ENCODE data around the gene MAP4K4. TPM values are rescaled to one million over a fixed set of nuclear protein-coding genes. Genes with fewer than 3 reads are reported as not detected.

The MAP4K4 gene
- polyA plus RNA-seq, 3 donors, result 5.3 to 66.9 (median 8.7) TPM

DNA sequence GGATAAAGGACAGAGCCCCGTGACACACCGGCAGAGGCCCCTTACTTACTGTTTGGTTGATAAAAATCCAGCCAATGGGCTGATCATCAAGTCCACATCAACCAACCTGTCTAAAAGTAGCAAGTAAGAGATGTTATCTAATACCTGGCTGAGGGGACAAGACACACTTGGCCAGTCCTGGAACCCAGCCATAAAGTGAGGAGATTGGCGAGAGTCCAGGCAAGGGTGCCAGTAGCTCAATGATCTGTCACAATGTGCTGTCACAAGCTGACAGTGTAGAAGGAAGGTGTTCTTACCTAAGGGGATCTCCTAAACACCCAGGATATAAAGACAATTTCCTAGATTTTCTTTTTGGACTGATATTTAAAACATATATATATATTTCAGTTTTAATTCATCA, 232.5 kb downstream of the MAP4K4 start:
- intact Hi-C loops (cut with micrococcal nuclease), result no loop called here

DNA sequence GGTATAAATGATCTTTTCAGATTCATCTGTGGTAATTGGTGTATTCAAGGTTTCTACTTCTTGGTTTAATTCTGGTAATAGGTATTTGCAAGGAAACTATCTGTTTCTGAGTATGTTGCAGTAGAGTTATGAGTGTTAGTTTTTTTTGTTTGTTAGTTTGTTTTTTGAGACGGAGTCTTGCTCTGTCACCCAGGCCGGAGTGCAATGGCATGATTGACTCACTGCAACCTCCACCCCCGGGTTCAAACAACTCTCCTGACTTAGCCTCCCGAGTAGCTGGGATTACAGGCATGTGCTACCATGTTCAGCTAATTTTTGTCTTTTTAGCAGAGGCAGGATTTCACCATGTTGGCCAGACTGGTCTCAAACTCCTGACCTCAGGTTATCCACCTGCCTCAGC, 233.3 kb downstream of the MAP4K4 start:
- WGBS (ENCODE audit: insufficient coverage), result 93% methylated on average over 4 of the region's 4 CpGs
- peaks cover 0 to 6% of the 10 kb centered on the region in 2 donors for H3K36me3 Mint-ChIP-seq
- TF ChIP-seq, protein P1, sequence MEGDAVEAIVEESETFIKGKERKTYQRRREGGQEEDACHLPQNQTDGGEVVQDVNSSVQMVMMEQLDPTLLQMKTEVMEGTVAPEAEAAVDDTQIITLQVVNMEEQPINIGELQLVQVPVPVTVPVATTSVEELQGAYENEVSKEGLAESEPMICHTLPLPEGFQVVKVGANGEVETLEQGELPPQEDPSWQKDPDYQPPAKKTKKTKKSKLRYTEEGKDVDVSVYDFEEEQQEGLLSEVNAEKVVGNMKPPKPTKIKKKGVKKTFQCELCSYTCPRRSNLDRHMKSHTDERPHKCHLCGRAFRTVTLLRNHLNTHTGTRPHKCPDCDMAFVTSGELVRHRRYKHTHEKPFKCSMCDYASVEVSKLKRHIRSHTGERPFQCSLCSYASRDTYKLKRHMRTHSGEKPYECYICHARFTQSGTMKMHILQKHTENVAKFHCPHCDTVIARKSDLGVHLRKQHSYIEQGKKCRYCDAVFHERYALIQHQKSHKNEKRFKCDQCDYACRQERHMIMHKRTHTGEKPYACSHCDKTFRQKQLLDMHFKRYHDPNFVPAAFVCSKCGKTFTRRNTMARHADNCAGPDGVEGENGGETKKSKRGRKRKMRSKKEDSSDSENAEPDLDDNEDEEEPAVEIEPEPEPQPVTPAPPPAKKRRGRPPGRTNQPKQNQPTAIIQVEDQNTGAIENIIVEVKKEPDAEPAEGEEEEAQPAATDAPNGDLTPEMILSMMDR (IDR thresholded peaks at IDR 0.05), result no peak

More for the DNA sequence above, 232.5 kb downstream of the MAP4K4 start:
- DNase-seq, result no peak
- no peak overlapping the region for H3K27ac ChIP-seq (ENCODE audit: low read depth in 1 of 2, low read length in 2 of 2)
- no peak overlapping the region for H3K4me3 ChIP-seq (replicated peaks in 1 of 3; ENCODE audit: low read depth in 2 of 3, low read length in 3 of 3)
- H3K79me2 ChIP-seq (ENCODE audit: insufficient read depth, low read length), result no peaks in the 10 kb centered on the region
- no peak overlapping the region for H3K9ac ChIP-seq (ENCODE audit: insufficient read depth, low read length, poor library complexity, severe bottlenecking)
- no peaks in the 10 kb centered on the region for H3K27me3 ChIP-seq (ENCODE audit: control insufficient read depth in 2 of 2, insufficient read depth in 2 of 2, low read length in 2 of 2)
- H3K4me2 ChIP-seq (replicated peaks; ENCODE audit: extremely low read depth, low read length, poor library complexity, severe bottlenecking), result no peak overlapping the region
- peak overlapping the region in 1 of 7 donors; percentile 73 for H3K27ac Mint-ChIP-seq
- peaks cover 4 to 9% of the 10 kb centered on the region in 2 donors for H3K36me3 Mint-ChIP-seq
- H3K27me3 Mint-ChIP-seq (ENCODE audit: low read depth in 3 of 3), result no peaks in the 10 kb centered on the region
- H2AFZ ChIP-seq (ENCODE audit: insufficient read depth, low read depth, low read length, poor library complexity, severe bottlenecking), result no peak overlapping the region
- H3K4me3 Mint-ChIP-seq, result no peak overlapping the region
- H3K36me3 ChIP-seq (replicated peaks in 1 of 2; ENCODE audit: control insufficient read depth in 1 of 2, insufficient read depth in 2 of 2, low read length in 2 of 2), result peaks cover 0 to 1% of the 10 kb centered on the region in 2 donors
- peaks cover 12% of the 10 kb centered on the region for H3K4me1 Mint-ChIP-seq
- 100% methylated on average over 3 of the region's 3 CpGs for WGBS (ENCODE audit: insufficient coverage)
- H3K9me3 Mint-ChIP-seq, result peaks cover 18 to 38% (median 31%) of the 10 kb centered on the region in 7 donors
- no peaks in the 10 kb centered on the region for H4K20me1 ChIP-seq (ENCODE audit: insufficient read depth, low read length)
- H3K9me3 ChIP-seq (replicated peaks in 1 of 2; ENCODE audit: control insufficient read depth in 1 of 2, insufficient read depth in 1 of 2, low read length in 2 of 2), result peaks cover 25 to 35% of the 10 kb centered on the region in 2 donors
- TF ChIP-seq, protein P1 (IDR thresholded peaks at IDR 0.05), result no peak
- peaks cover 9 to 12% of the 10 kb centered on the region in 2 donors for H3K4me1 ChIP-seq (ENCODE audit: control insufficient read depth in 1 of 2, insufficient read depth in 2 of 2, low read length in 2 of 2)

More for the DNA sequence above, 233.3 kb downstream of the MAP4K4 start:
- Histone ChIP-seq H3K79me2 (ENCODE audit: insufficient read depth, low read length) (no peaks in the 10 kb centered on the region), H2AFZ (ENCODE audit: insufficient read depth, low read depth, low read length, poor library complexity, severe bottlenecking) (no peak overlapping the region), H4K20me1 (ENCODE audit: insufficient read depth, low read length) (no peaks in the 10 kb centered on the region), H3K27me3 (ENCODE audit: control insufficient read depth in 2 of 2, insufficient read depth in 2 of 2, low read length in 2 of 2) (no peaks in the 10 kb centered on the region), H3K9me3 (replicated peaks in 1 of 2; ENCODE audit: control insufficient read depth in 1 of 2, insufficient read depth in 1 of 2, low read length in 2 of 2) (peaks cover 17 to 27% of the 10 kb centered on the region in 2 donors), H3K27ac (ENCODE audit: low read depth in 1 of 2, low read length in 2 of 2) (no peak overlapping the region), H3K4me3 (replicated peaks in 1 of 3; ENCODE audit: low read depth in 2 of 3, low read length in 3 of 3) (no peak overlapping the region), H3K36me3 (replicated peaks in 1 of 2; ENCODE audit: control insufficient read depth in 1 of 2, insufficient read depth in 2 of 2, low read length in 2 of 2) (no peaks in the 10 kb centered on the region), H3K4me1 (ENCODE audit: control insufficient read depth in 1 of 2, insufficient read depth in 2 of 2, low read length in 2 of 2) (peaks cover 13 to 18% of the 10 kb centered on the region in 2 donors), H3K9ac (ENCODE audit: insufficient read depth, low read length, poor library complexity, severe bottlenecking) (no peak overlapping the region), H3K4me2 (replicated peaks; ENCODE audit: extremely low read depth, low read length, poor library complexity, severe bottlenecking) (peak overlapping the region; percentile 34)
- Mint-ChIP-seq H3K4me1 (peaks cover 17% of the 10 kb centered on the region), H3K27ac (peak overlapping the region in 2 of 7 donors; percentile 9 to 16), H3K27me3 (ENCODE audit: low read depth in 3 of 3) (no peaks in the 10 kb centered on the region), H3K9me3 (peaks cover 15 to 30% (median 23%) of the 10 kb centered on the region in 7 donors), H3K4me3 (no peak overlapping the region)
- intact Hi-C loops (cut with micrococcal nuclease), result no loop called here
- DNase-seq, result no peak
